HG02623 (cell line): Measurements from ENCODE around the gene ZFHX2.

Source experiments
- ATAC-seq: cut with Tn5 transposase; IDR thresholded peaks from one replicate; pipeline ENCODE4 v1.9.1; 2021; ENCODE audit warnings: moderate library complexity; ENCODE audit not compliant: unreplicated experiment

Gene ZFHX2

GRCh38 chr14:23523229-23524016 lies 28.1 kb downstream of the ZFHX2 start:
- no peak for ATAC-seq

GRCh38 chr14:23522643-23523198 lies 28.8 kb downstream of the ZFHX2 start:
- ATAC-seq: no peak

- no peak for ATAC-seq
These were observed 29.6 kb downstream of the ZFHX2 start for GRCh38 chr14:23521785-23522640.

- ATAC-seq: no peak
These were observed 30.5 kb downstream of the ZFHX2 start for GRCh38 chr14:23520899-23521533.

GRCh38 chr14:23518709-23519108 lies 32.9 kb downstream of the ZFHX2 start:
- ATAC-seq: no peak

GRCh38 chr14:23517650-23518326 lies 33.8 kb downstream of the ZFHX2 start:
- no peak for ATAC-seq

- no peak for ATAC-seq
These were observed 37.0 kb downstream of the ZFHX2 start for GRCh38 chr14:23514644-23514957.

GRCh38 chr14:23513818-23514643 lies 37.5 kb downstream of the ZFHX2 start:
- no peak for ATAC-seq

- ATAC-seq: no peak
These were observed 38.4 kb downstream of the ZFHX2 start for GRCh38 chr14:23513005-23513817.

- ATAC-seq: no peak
These were observed 39.4 kb downstream of the ZFHX2 start for GRCh38 chr14:23512156-23512555.

- ATAC-seq: no peak
These were observed 57.3 kb downstream of the ZFHX2 start for GRCh38 chr14:23494223-23494622.

GRCh38 chr14:23492618-23493272 lies 58.8 kb downstream of the ZFHX2 start:
- ATAC-seq: no peak

- ATAC-seq: no peak
These were observed 64.3 kb downstream of the ZFHX2 start for GRCh38 chr14:23487216-23487615.

- ATAC-seq: no peak
These were observed 65.5 kb downstream of the ZFHX2 start for GRCh38 chr14:23486036-23486435.

GRCh38 chr14:23485326-23485725 lies 66.2 kb downstream of the ZFHX2 start:
- ATAC-seq: no peak

- ATAC-seq: no peak
These were observed 68.2 kb downstream of the ZFHX2 start for GRCh38 chr14:23483236-23483854.

- no peak for ATAC-seq
These were observed 68.8 kb downstream of the ZFHX2 start for GRCh38 chr14:23482823-23483148.
